AG10803 (cell line): ENCODE measurements around the gene MMP23B.

Experiments
- DNase-seq: peaks from one replicate; pipeline ENCODE4 v3.0.0; 2010; ENCODE audit warnings: low read depth
- H3K4me3 ChIP-seq: 2 replicates; pipeline ENCODE4 v1.5.1; 2011; ENCODE audit warnings: mild to moderate bottlenecking, low read length, control low read depth
- TF ChIP-seq, protein P1 (sequence below): conservative IDR thresholded peaks from 2 replicates; pipeline ENCODE4 v1.5.1; 2011; ENCODE audit warnings: mild to moderate bottlenecking, low read length, control low read depth, inconsistent platforms

The MMP23B gene

DNA sequence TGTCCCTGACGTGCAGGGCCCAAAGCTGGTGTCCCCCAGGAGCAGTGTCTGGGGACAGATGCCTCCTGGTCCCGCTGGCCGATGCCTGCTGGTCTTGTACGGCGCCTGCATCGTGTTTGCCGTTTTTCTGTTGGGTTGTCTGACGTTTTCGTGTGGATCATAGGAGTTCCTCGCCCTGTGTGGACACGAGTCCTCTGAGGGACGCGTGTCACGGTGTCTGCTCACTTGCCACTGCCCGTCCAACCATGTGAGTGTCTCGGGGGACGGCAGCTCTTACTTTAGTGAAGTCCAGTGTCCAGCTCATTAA lies 9.2 kb upstream of the MMP23B start:
- no peak for DNase-seq
- TF ChIP-seq, protein P1, sequence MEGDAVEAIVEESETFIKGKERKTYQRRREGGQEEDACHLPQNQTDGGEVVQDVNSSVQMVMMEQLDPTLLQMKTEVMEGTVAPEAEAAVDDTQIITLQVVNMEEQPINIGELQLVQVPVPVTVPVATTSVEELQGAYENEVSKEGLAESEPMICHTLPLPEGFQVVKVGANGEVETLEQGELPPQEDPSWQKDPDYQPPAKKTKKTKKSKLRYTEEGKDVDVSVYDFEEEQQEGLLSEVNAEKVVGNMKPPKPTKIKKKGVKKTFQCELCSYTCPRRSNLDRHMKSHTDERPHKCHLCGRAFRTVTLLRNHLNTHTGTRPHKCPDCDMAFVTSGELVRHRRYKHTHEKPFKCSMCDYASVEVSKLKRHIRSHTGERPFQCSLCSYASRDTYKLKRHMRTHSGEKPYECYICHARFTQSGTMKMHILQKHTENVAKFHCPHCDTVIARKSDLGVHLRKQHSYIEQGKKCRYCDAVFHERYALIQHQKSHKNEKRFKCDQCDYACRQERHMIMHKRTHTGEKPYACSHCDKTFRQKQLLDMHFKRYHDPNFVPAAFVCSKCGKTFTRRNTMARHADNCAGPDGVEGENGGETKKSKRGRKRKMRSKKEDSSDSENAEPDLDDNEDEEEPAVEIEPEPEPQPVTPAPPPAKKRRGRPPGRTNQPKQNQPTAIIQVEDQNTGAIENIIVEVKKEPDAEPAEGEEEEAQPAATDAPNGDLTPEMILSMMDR, result no peak
- no peak overlapping the region for H3K4me3 ChIP-seq

DNA sequence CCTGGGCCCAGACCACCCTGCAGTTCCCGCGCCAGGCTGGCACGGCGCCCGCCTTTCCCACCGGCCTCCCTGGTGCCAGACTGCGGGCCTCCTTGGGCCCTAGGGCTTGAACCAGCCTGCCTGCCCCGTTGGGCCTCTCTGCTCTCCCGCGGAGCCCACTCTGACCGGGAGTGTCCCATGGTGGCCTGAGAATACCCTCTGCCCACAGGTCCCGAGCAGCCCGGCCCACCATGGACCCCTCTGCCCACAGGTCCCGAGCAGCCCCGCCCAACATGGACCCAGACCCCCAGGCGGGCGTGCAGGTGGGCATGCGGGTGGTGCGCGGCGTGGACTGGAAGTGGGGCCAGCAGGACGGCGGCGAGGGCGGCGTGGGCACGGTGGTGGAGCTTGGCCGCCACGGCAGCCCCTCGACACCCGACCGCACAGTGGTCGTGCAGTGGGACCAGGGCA lies 8.8 kb upstream of the MMP23B start:
- no peak for DNase-seq
- H3K4me3 ChIP-seq, result no peak overlapping the region
- TF ChIP-seq, protein P1, result no peak

DNA sequence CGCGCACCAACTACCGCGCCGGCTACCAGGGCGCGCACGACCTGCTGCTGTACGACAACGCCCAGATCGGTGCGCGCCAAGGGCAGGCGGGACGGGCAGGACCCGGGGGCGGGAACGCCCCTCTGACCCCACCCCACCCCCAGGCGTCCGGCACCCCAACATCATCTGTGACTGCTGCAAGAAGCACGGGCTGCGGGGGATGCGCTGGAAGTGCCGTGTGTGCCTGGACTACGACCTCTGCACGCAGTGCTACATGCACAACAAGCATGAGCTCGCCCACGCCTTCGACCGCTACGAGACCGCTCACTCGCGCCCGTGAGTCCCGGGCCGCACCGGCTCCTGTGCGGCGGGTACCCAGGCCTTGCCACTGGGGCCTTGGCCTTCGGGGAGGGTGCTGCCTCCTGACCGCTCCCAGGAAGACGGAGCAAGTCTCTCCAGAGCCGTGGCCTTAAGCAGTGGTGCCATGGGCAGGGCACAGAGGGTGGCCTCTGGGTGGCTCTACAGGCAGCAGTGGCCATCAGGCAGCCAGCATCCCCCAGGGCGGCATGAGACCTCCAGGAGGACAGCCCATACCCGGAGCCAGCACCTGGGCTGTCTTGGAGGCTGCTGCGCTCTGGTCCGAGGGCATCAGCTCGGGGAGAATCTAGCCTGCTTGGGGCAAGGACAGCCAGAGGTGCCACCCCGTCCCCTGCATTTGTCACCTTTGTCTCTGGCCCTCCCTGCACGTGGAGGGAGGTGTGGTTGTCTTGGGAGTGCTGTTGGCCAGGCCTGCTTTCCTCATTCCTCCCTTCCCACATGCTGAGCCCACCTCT lies 8.1 kb upstream of the MMP23B start:
- no peak for DNase-seq
- H3K4me3 ChIP-seq, result no peak overlapping the region
- TF ChIP-seq, protein P1, result no peak

DNA sequence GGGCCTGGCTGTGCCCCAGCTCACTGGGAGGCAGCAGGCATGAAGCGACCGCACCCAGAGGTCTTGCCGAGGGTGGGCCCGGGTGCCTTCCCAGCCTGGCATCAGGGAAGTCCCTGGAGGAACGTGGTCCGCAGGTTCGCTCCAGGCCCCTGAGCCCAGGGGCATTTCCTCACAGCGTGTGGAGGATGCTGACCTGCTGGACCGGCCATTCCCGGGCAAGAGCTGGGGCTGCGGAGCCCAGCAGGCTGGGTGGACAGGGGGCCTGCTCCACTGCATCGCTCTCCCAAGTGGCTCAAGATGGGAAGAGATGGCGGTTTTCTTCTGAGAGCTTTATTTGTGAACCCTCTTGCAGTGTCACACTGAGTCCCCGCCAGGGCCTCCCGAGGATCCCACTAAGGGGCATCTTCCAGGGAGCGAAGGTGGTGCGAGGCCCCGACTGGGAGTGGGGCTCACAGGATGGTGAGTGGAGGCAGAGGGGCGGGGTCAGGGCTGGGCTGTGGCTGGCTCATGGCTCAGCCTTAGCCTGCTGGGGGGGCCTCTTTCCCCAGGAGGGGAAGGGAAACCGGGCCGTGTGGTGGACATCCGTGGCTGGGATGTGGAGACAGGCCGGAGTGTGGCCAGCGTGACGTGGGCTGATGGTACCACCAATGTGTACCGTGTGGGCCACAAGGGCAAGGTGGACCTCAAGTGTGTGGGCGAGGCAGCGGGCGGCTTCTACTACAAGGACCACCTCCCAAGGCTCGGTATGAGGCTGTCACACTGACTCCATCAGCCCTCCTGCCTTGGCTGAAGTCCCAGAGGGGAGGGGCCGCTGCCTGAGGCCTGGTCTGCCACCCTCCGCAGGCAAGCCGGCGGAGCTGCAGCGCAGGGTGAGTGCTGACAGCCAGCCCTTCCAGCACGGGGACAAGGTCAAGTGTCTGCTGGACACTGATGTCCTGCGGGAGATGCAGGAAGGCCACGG lies 7.2 kb upstream of the MMP23B start:
- no peak overlapping the region for H3K4me3 ChIP-seq
- TF ChIP-seq, protein P1, result no peak
- DNase-seq, result no peak

DNA sequence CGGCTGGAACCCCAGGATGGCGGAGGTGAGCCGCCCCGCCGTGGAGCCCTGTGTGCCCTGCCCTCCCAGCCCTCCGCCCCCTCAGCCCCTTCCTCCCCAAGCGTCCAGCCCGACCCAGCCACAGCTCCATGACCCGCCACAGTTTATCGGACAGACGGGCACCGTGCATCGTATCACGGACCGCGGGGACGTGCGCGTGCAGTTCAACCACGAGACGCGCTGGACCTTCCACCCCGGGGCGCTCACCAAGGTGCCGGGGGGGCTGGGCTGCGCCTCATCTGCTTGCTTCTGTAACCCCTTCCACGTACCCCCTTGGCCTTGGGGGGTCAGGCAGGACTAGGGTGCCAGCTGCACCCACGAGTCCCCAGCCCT lies 6.6 kb upstream of the MMP23B start:
- H3K4me3 ChIP-seq, result no peak overlapping the region
- TF ChIP-seq, protein P1, result no peak
- DNase-seq, result no peak

DNA sequence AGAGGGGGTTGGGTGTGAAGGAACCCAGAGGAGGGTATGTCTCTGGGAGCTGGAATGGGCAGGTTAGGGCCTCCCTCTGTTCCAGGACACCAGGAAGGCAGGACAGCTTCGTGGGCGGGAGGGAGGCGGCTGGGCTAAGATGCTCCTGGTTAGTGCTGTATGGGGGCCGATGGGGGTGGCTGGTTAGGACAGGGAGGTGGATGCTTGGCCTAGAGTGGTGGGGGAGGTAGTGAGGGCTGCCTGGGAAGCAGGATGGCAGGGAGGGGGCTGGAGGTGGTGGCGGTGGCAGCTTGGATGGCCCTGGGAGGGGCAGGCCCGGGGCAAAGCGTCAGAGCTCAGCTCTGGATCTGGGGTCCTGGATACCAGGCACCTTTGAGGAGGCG lies 6.2 kb upstream of the MMP23B start:
- no peak for DNase-seq
- TF ChIP-seq, protein P1, result no peak
- H3K4me3 ChIP-seq, result no peak overlapping the region
